Inflammatory macrophage treated with lipopolysaccharide for 4 hours (primary cell): Measurements from ENCODE around the gene STK38.
"Not testable (repeated sequence)": the region's sequence is repeated elsewhere in the genome, so short reads cannot be mapped to it uniquely, and the experiment has no call there.

ENCODE experiments used
- DNase-seq: peaks from one replicate; pipeline ENCODE4 v3.0.0-alpha.2; 2020

The STK38 gene

GRCh38 chr6:36517408-36517807 lies 29.9 kb downstream of the STK38 start:
- DNase-seq = no peak

GRCh38 chr6:36516988-36517387 lies 30.3 kb downstream of the STK38 start:
- DNase-seq = no peak

- no peak for DNase-seq
These were observed 30.7 kb downstream of the STK38 start for GRCh38 chr6:36516559-36516958.

GRCh38 chr6:36515844-36516243 lies 31.4 kb downstream of the STK38 start:
- DNase-seq = no peak

- DNase-seq = no peak
These were observed 32.5 kb downstream of the STK38 start for GRCh38 chr6:36514554-36515456.

GRCh38 chr6:36510365-36510764 lies 36.9 kb downstream of the STK38 start:
- no peak for DNase-seq

- no peak for DNase-seq
These were observed 38.7 kb downstream of the STK38 start for GRCh38 chr6:36508532-36508931.

- no peak for DNase-seq
These were observed 40.7 kb downstream of the STK38 start for GRCh38 chr6:36506611-36507010.

GRCh38 chr6:36505744-36506534 lies 41.3 kb downstream of the STK38 start:
- DNase-seq = no peak

- no peak for DNase-seq
These were observed 42.3 kb downstream of the STK38 start for GRCh38 chr6:36504982-36505381.

GRCh38 chr6:36504181-36504580 lies 43.1 kb downstream of the STK38 start:
- DNase-seq = no peak

- DNase-seq = no peak
These were observed 45.6 kb downstream of the STK38 start for GRCh38 chr6:36501686-36502085.

GRCh38 chr6:36499918-36500317 lies 47.4 kb downstream of the STK38 start:
- DNase-seq = no peak

- DNase-seq = no peak
These were observed 52.2 kb downstream of the STK38 start for GRCh38 chr6:36495086-36495485.

- DNase-seq = peak; percentile 90
These were observed 53.4 kb downstream of the STK38 start for GRCh38 chr6:36493859-36494258.

GRCh38 chr6:36493319-36493718 lies 54.0 kb downstream of the STK38 start:
- DNase-seq = peak; percentile 17

- peak; percentile 88 for DNase-seq
These were observed 54.7 kb downstream of the STK38 start for GRCh38 chr6:36492621-36493020.

- DNase-seq = no peak
These were observed 55.2 kb downstream of the STK38 start for GRCh38 chr6:36492092-36492491.

- DNase-seq = no peak
These were observed 55.8 kb downstream of the STK38 start for GRCh38 chr6:36491378-36491965.

- DNase-seq = no peak
These were observed 57.9 kb downstream of the STK38 start for GRCh38 chr6:36489426-36489825.

- DNase-seq = no peak
These were observed 59.1 kb downstream of the STK38 start for GRCh38 chr6:36488221-36488620.

GRCh38 chr6:36487698-36488097 lies 59.6 kb downstream of the STK38 start:
- no peak for DNase-seq

GRCh38 chr6:36484736-36485135 lies 62.5 kb downstream of the STK38 start:
- DNase-seq = peak; percentile 33

GRCh38 chr6:36483326-36483725 lies 64.0 kb downstream of the STK38 start:
- DNase-seq = not testable (repeated sequence)
